Natural killer cell (primary cell): ENCODE results near the gene RGS9. TPM values are rescaled to one million over a fixed set of nuclear protein-coding genes. Genes with fewer than 3 reads are reported as not detected.

ENCODE experiments used
- ATAC-seq, 3 donors: fragments of 150-1000 bp in 2 of 3; fragments of 200-7000 bp in 1 of 3; cut with Tn5 transposase; 1 replicate in 1 of 3; 2 replicates in 2 of 3; pipeline ENCODE4 v1.10.0; 2021; ENCODE audit warnings: mild to moderate bottlenecking in 2 of 3, moderate library complexity in 2 of 3
- DNase-seq, 2 donors: peaks; one replicate each; pipeline versions ENCODE4 v3.0.0 to v3.0.0-alpha.2; 2013 to 2021; ENCODE audit warnings: mixed read lengths in 1 of 2
- H3K27ac ChIP-seq: one replicate; pipeline ENCODE4 v1.5.1; 2013; ENCODE audit warnings: mild to moderate bottlenecking, low read length
- H3K27me3 ChIP-seq: one replicate; pipeline ENCODE4 v1.6.1; 2013; ENCODE audit warnings: low read length; ENCODE audit not compliant: control insufficient read depth, insufficient read depth
- H3K36me3 ChIP-seq: one replicate; pipeline ENCODE4 v1.6.1; 2013; ENCODE audit warnings: low read length; ENCODE audit not compliant: control insufficient read depth, insufficient read depth
- H3K4me1 ChIP-seq: one replicate; pipeline ENCODE4 v1.6.1; 2013; ENCODE audit warnings: low read length; ENCODE audit not compliant: control insufficient read depth, insufficient read depth
- H3K4me3 ChIP-seq: one replicate; pipeline ENCODE4 v1.5.1; 2013; ENCODE audit warnings: low read length
- H3K9me3 ChIP-seq: one replicate; pipeline ENCODE4 v1.6.1; 2013; ENCODE audit warnings: low read length; ENCODE audit not compliant: control insufficient read depth, insufficient read depth
- H3K27ac Mint-ChIP-seq, 2 donors: one replicate each; pipeline ENCODE4 v1.8.0; 2022; ENCODE audit warnings: mild to moderate bottlenecking in 2 of 2, mixed read lengths in 2 of 2, moderate library complexity in 1 of 2
- H3K27me3 Mint-ChIP-seq, 2 donors: one replicate each; pipeline ENCODE4 v1.8.0; 2022; ENCODE audit warnings: low read depth in 2 of 2, mixed read lengths in 2 of 2
- H3K36me3 Mint-ChIP-seq: one replicate; pipeline ENCODE4 v1.8.0; 2022; ENCODE audit warnings: mixed read lengths
- H3K4me1 Mint-ChIP-seq, 2 donors: one replicate each; pipeline ENCODE4 v1.8.0; 2022; ENCODE audit warnings: mixed read lengths in 2 of 2
- H3K4me3 Mint-ChIP-seq: one replicate; pipeline ENCODE4 v1.8.0; 2022; ENCODE audit warnings: mild to moderate bottlenecking, moderate library complexity, mixed read lengths
- H3K9me3 Mint-ChIP-seq, 2 donors: one replicate each; pipeline ENCODE4 v1.8.0; 2022; ENCODE audit warnings: mixed read lengths in 2 of 2
- CTCF ChIP-seq: fragments of 200-600 bp; IDR thresholded peaks from one replicate; pipeline ENCODE4 v1.8.0; 2022; ENCODE audit warnings: antibody characterized with exemption
- WGBS: methylation state at CpG from one replicate; pipeline ENCODE4 v1.1.7; 2013; ENCODE audit warnings: missing lambda C conversion rate; ENCODE audit not compliant: insufficient coverage; 5-methylcytosine and 5-hydroxymethylcytosine counted together
- intact Hi-C: fragments of 100-400 bp; cut with micrococcal nuclease; formaldehyde crosslinking; loops from one replicate; pipeline ENCODE4 v1.14.2; 2022
- total RNA-seq, 4 donors: library from RNA; stranded (reverse); fragments of 120-200 nt in 1 of 4; gene quantifications; one replicate each; pipeline versions ENCODE4 v1.2.3 to v1.2.4, GENCODE V29; 2013 to 2022

The RGS9 gene
- total RNA-seq, 3 donors from 2014 or later (not counting 1 experiment from before 2014, with no cell fraction given): 25.0 to 47.3 (median 37.2) TPM

DNA sequence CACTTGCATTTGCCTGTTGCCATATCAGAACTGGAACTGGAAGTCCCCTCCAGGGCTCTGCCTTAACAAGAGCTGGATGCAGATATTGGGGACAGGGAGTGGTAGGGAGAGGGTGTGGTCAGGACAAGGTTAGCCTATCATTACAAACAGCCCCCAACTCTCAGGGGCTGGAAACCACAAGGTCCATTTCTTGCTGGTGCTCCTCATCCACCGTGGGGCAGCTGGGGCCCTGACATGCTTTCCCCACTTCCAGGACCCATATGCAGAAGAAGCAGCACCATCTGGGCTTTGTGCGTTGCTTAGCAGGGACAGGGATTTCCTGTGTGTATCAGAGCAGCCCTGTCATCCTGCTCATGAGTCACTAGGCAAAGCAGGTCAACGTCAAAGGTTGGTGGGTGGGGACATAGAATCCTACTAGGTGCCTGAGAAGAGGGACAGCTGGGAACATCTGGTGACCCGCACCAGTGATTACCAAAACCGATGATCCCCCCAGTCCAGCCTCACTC is 26.9 kb downstream of the RGS9 start:
- H3K4me3 Mint-ChIP-seq: no peak overlapping the region
- Histone ChIP-seq H3K4me3 (no peak overlapping the region), H3K27me3 (no peaks in the 10 kb centered on the region), H3K9me3 (no peaks in the 10 kb centered on the region), H3K4me1 (peaks cover 10% of the 10 kb centered on the region), H3K27ac (no peak overlapping the region), H3K36me3 (peaks cover 1% of the 10 kb centered on the region)
- intact Hi-C loops: no loop called here
- H3K27ac Mint-ChIP-seq: peak overlapping the region in 1 of 2 donors; percentile 38
- H3K36me3 Mint-ChIP-seq: peaks cover 8% of the 10 kb centered on the region
- no peak for TF ChIP-seq CTCF
- DNase-seq (peak in 1 of 2 donors; percentile 54), ATAC-seq (peak; percentile 48 to 96 (median 69))
- peaks cover 10 to 20% of the 10 kb centered on the region in 2 donors for H3K4me1 Mint-ChIP-seq
- 40% methylated on average over 5 of the region's 5 CpGs for WGBS
- no peaks in the 10 kb centered on the region for H3K27me3 Mint-ChIP-seq
- no peaks in the 10 kb centered on the region for H3K9me3 Mint-ChIP-seq

GRCh38 chr17:65166787-65167186 is 29.6 kb downstream of the RGS9 start:
- DNase-seq (no peak), ATAC-seq (no peak)
- intact Hi-C loops: no loop called here
- Mint-ChIP-seq H3K4me1 (peaks cover 17 to 25% of the 10 kb centered on the region in 2 donors), H3K9me3 (no peaks in the 10 kb centered on the region), H3K36me3 (peaks cover 8% of the 10 kb centered on the region), H3K4me3 (no peak overlapping the region), H3K27me3 (no peaks in the 10 kb centered on the region), H3K27ac (no peak overlapping the region)
- H3K27me3 ChIP-seq: no peaks in the 10 kb centered on the region
- no peaks in the 10 kb centered on the region for H3K9me3 ChIP-seq
- H3K36me3 ChIP-seq: no peaks in the 10 kb centered on the region
- no peak overlapping the region for H3K27ac ChIP-seq
- peaks cover 14% of the 10 kb centered on the region for H3K4me1 ChIP-seq
- H3K4me3 ChIP-seq: no peak overlapping the region
- no peak for TF ChIP-seq CTCF
- 97% methylated on average over 15 of the region's 16 CpGs for WGBS

GRCh38 chr17:65167566-65167965 is 30.4 kb downstream of the RGS9 start:
- Mint-ChIP-seq H3K4me1 (peaks cover 20 to 27% of the 10 kb centered on the region in 2 donors), H3K36me3 (peaks cover 8% of the 10 kb centered on the region), H3K27ac (peak overlapping the region in 1 of 2 donors; percentile 65), H3K27me3 (no peaks in the 10 kb centered on the region), H3K9me3 (no peaks in the 10 kb centered on the region), H3K4me3 (no peak overlapping the region)
- 96% methylated on average over 8 of the region's 8 CpGs for WGBS
- H3K36me3 ChIP-seq: no peaks in the 10 kb centered on the region
- TF ChIP-seq CTCF: no peak
- DNase-seq (no peak), ATAC-seq (no peak)
- no peaks in the 10 kb centered on the region for H3K9me3 ChIP-seq
- no peaks in the 10 kb centered on the region for H3K27me3 ChIP-seq
- H3K4me1 ChIP-seq: peaks cover 20% of the 10 kb centered on the region
- no peak overlapping the region for H3K27ac ChIP-seq
- intact Hi-C loops: no loop called here
- no peak overlapping the region for H3K4me3 ChIP-seq

DNA sequence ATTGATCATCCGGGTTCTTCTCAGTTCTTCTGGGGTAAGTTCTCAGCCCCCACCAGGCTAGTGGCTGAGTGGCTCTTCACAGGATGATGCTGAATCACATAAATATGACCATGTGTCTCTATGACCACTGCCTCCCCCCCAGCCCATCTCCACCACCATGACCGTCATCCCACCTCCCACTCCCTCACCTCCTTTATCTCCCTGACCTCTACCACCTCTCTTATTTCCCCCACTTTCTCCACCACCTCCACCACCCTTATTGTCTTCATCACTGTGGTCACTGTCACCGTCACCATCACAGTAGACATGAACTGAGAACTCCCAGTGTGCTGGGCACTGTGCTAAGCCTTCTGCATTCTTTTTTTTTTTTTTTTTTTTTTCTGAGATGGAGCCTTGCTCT is 32.5 kb downstream of the RGS9 start:
- no peak for TF ChIP-seq CTCF
- no peak for DNase-seq

More for the DNA sequence above, 32.5 kb downstream of the RGS9 start:
- H3K4me3 ChIP-seq: no peak overlapping the region
- H3K4me3 Mint-ChIP-seq: peak overlapping the region; percentile 50
- no peaks in the 10 kb centered on the region for H3K36me3 ChIP-seq
- peak; percentile 38 to 49 (median 49) for ATAC-seq
- H3K4me1 Mint-ChIP-seq: peaks cover 10 to 15% of the 10 kb centered on the region in 2 donors
- H3K27me3 ChIP-seq: no peaks in the 10 kb centered on the region
- no peaks in the 10 kb centered on the region for H3K9me3 ChIP-seq
- H3K9me3 Mint-ChIP-seq: no peaks in the 10 kb centered on the region
- H3K27me3 Mint-ChIP-seq: no peaks in the 10 kb centered on the region
- H3K4me1 ChIP-seq: peaks cover 31% of the 10 kb centered on the region
- 70% methylated on average over 3 of the region's 3 CpGs for WGBS
- intact Hi-C loops: no loop called here
- H3K27ac Mint-ChIP-seq: peak overlapping the region; percentile 41 to 60
- H3K27ac ChIP-seq: no peak overlapping the region
- peaks cover 8% of the 10 kb centered on the region for H3K36me3 Mint-ChIP-seq
